Right lobe of liver (tissue), 4 donors: ENCODE results near the gene APBB2.

Experiments used
- CTCF ChIP-seq, 4 donors: fragments of 200-600 bp in 3 of 4; fragments of 450-650 bp in 1 of 4; IDR thresholded peaks; one replicate each; pipeline versions ENCODE4 v1.5.1 to v1.8.0; 2016 to 2022; ENCODE audit warnings: antibody characterized with exemption in 4 of 4, mild to moderate bottlenecking in 2 of 4
- POLR2A ChIP-seq: fragments of 450-650 bp; IDR thresholded peaks from one replicate; pipeline ENCODE4 v1.6.1; 2017; ENCODE audit warnings: antibody characterized with exemption, mild to moderate bottlenecking
- donor health status: DM: no; HTN: no; CAD: no.
- donor health status: DM: no; HTN: no; CAD: no.
- donor health status: DM: no; HTN: yes; CAD: no.

GRCh38 chr4:40953283-40954087, 260.9 kb downstream of the APBB2 start:
- TF ChIP-seq CTCF (IDR thresholded peaks at IDR 0.05) (no peak), POLR2A (no peak)
